ENCODE measurements around the gene CZIB.

DNA sequence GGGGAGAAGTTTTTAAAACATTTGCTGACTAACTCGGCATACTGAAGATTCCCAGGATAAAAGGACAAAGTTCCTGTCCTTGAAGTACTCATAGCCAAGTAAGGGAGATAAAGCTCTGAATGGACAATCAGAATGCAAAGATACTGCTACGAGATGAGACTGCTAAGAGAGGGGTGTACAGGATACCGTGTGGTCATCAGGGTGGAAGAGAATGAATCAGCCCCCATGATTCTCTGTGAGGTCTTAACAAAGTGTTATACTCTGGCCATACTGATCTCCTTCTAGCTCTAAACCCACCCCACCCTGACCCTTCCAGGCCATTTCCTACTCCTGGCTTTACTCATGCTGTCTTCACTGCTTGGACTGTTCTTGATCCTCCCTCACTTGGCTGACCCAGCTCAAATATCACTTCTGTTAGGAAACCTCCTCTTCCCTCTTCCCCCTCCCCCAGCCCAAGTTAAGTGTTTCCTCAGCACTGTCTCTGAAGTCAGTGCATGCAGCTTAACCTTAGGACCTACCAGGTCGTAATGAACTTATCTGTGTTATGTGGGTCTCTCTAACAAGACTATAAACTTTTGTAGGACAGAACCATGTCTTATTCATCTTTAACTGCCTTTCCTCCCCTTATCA lies 33.7 kb upstream of the CZIB start:
- TF ChIP-seq POLR2A (IDR thresholded peaks at IDR 0.05), result no peak
- no peak for TF ChIP-seq POLR2AphosphoS5 (IDR thresholded peaks at IDR 0.05)
